Neural cell (in vitro differentiated cells): ENCODE data around the gene PVALB. TPM values are rescaled to one million over a fixed set of nuclear protein-coding genes. Genes with fewer than 3 reads are reported as not detected.

Experiments
- H2AFZ ChIP-seq: fragments of 200-600, 300-800 bp; sonication (generic), shearing (Covaris generic); 2 replicates; pipeline ENCODE4 v1.6.0; 2014; ENCODE audit warnings: low read depth, mild to moderate bottlenecking, antibody characterized with exemption, low read length, moderate library complexity
- H3F3A ChIP-seq: fragments of 200-600 bp; shearing (Covaris generic); 2 replicates; pipeline ENCODE4 v1.6.1; 2016; ENCODE audit warnings: mild to moderate bottlenecking, moderate library complexity, mixed read lengths, antibody characterized with exemption, low read length; ENCODE audit not compliant: insufficient read depth, poor library complexity, severe bottlenecking
- H3K27ac ChIP-seq: fragments of 200-600, 300-800 bp; sonication (generic), shearing (Covaris generic); 2 replicates; pipeline ENCODE4 v1.5.1; 2014; ENCODE audit warnings: mild to moderate bottlenecking, low read length, moderate library complexity
- H3K27me3 ChIP-seq: fragments of 300-800, 200-600 bp; sonication (generic), shearing (Covaris generic); 2 replicates; pipeline ENCODE4 v1.6.0; 2014; ENCODE audit warnings: mild to moderate bottlenecking, low read depth, low read length, moderate library complexity; ENCODE audit not compliant: insufficient read depth
- H3K36me3 ChIP-seq: fragments of 300-800, 200-600 bp; sonication (generic), shearing (Covaris generic); 2 replicates; pipeline ENCODE4 v1.5.1; 2014; ENCODE audit warnings: mild to moderate bottlenecking, antibody characterized with exemption, low read length, moderate library complexity; ENCODE audit not compliant: insufficient read depth
- H3K4me2 ChIP-seq: fragments of 300-800, 200-600 bp; sonication (generic), shearing (Covaris generic); 2 replicates; pipeline ENCODE4 v1.6.0; 2014; ENCODE audit warnings: mild to moderate bottlenecking, low read length
- H3K4me3 ChIP-seq: fragments of 300-800, 200-600 bp; sonication (generic), shearing (Covaris generic); 2 replicates; pipeline ENCODE4 v1.5.1; 2014; ENCODE audit warnings: mild to moderate bottlenecking, low read length, moderate library complexity
- H3K79me2 ChIP-seq: fragments of 200-600 bp; shearing (Covaris generic); replicated peaks from 2 replicates; pipeline ENCODE4 v1.6.0; 2014; ENCODE audit warnings: mild to moderate bottlenecking, low read length, moderate library complexity; ENCODE audit not compliant: insufficient read depth
- H3K9ac ChIP-seq: fragments of 300-800, 200-600 bp; sonication (generic), shearing (Covaris generic); 2 replicates; pipeline ENCODE4 v1.6.1; 2016; ENCODE audit warnings: mild to moderate bottlenecking, low read length, mixed read lengths
- H3K9me2 ChIP-seq: fragments of 200-600 bp; shearing (Covaris generic); 2 replicates; pipeline ENCODE4 v1.6.1; 2016; ENCODE audit warnings: mild to moderate bottlenecking, low read length, mixed read lengths; ENCODE audit not compliant: insufficient read depth
- H3K9me3 ChIP-seq: fragments of 200-600, 300-800 bp; sonication (generic), shearing (Covaris generic); 2 replicates; pipeline ENCODE4 v1.6.1; 2016; ENCODE audit warnings: mild to moderate bottlenecking, mixed run types, low read length, moderate library complexity, mixed read lengths
- H4K20me1 ChIP-seq: fragments of 200-600 bp; shearing (Covaris generic); 2 replicates; pipeline ENCODE4 v1.6.1; 2016; ENCODE audit warnings: mild to moderate bottlenecking, mixed run types; ENCODE audit not compliant: insufficient read depth
- CTCF ChIP-seq: fragments of 450-650 bp; IDR thresholded peaks from 2 replicates; pipeline ENCODE4 v1.5.1; 2014; ENCODE audit warnings: antibody characterized with exemption, mild to moderate bottlenecking, moderate library complexity; ENCODE audit not compliant: poor library complexity, severe bottlenecking
- EP300 ChIP-seq: fragments of 450-650 bp; conservative IDR thresholded peaks from 2 replicates; pipeline ENCODE4 v1.6.1; 2014; ENCODE audit warnings: antibody characterized with exemption, mild to moderate bottlenecking, moderate library complexity; ENCODE audit not compliant: poor library complexity, severe bottlenecking
- EZH2 ChIP-seq: fragments of 200-600, 300-800 bp; shearing (Covaris generic), sonication (generic); IDR thresholded peaks from 2 replicates; pipeline ENCODE4 v1.6.1; 2014; ENCODE audit warnings: antibody characterized with exemption, low read length, borderline replicate concordance, mild to moderate bottlenecking; ENCODE audit not compliant: insufficient read depth, poor library complexity, severe bottlenecking
- MXI1 ChIP-seq: fragments of 450-650 bp; conservative IDR thresholded peaks from 2 replicates; pipeline ENCODE4 v1.6.1; 2014; ENCODE audit warnings: antibody characterized with exemption, mild to moderate bottlenecking; ENCODE audit not compliant: poor library complexity, severe bottlenecking
- POLR2AphosphoS5 ChIP-seq: IDR thresholded peaks from 2 replicates; pipeline ENCODE4 v1.6.1; 2012
- RAD21 ChIP-seq: fragments of 450-650 bp; conservative IDR thresholded peaks from 2 replicates; pipeline ENCODE4 v1.6.1; 2014; ENCODE audit warnings: antibody characterized with exemption, mild to moderate bottlenecking, moderate library complexity
- SMC3 ChIP-seq: fragments of 450-650 bp; conservative IDR thresholded peaks from 2 replicates; pipeline ENCODE4 v1.6.1; 2014; ENCODE audit warnings: antibody characterized with exemption, mild to moderate bottlenecking, moderate library complexity; ENCODE audit not compliant: poor library complexity
- TAF1 ChIP-seq: IDR thresholded peaks from 2 replicates; pipeline ENCODE4 v1.6.1; 2012; ENCODE audit warnings: low read depth
- polyA plus RNA-seq: library from polyadenylated mRNA; depleted of rRNA; stranded (reverse); fragments of >200 nt; gene quantifications from 2 replicates; pipeline ENCODE4 v1.2.3, GENCODE V29; 2014
- TF ChIP-seq, protein P1 (sequence below): IDR thresholded peaks from 2 replicates; pipeline ENCODE4 v1.6.1; 2012; ENCODE audit warnings: borderline replicate concordance

The PVALB gene
- polyA plus RNA-seq, 1 donor from 2014 or later, result not detected

DNA sequence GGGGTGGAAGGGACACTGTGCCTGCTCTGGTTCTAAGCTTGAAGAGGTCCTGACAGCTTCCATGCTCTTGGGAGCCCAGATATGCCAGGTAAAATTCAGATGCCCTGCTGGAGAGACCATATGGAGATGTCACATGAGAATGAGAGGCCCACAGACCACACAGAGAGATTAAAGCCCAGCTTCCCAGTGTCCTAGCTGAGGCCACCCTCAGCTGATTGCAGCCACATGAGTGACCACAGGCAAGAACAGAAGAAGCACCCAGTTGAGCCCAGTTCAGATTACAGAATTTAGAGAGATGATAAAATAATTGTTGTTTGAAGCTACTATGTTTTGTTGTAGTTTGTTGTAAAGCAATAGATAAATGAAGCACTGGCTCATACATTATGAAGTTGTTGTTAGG, 14.4 kb upstream of the PVALB start:
- TF ChIP-seq TAF1 (no peak), MXI1 (no peak), EP300 (no peak), SMC3 (no peak), POLR2AphosphoS5 (no peak), CTCF (no peak), RAD21 (no peak), EZH2 (no peak)
- TF ChIP-seq, protein P1, sequence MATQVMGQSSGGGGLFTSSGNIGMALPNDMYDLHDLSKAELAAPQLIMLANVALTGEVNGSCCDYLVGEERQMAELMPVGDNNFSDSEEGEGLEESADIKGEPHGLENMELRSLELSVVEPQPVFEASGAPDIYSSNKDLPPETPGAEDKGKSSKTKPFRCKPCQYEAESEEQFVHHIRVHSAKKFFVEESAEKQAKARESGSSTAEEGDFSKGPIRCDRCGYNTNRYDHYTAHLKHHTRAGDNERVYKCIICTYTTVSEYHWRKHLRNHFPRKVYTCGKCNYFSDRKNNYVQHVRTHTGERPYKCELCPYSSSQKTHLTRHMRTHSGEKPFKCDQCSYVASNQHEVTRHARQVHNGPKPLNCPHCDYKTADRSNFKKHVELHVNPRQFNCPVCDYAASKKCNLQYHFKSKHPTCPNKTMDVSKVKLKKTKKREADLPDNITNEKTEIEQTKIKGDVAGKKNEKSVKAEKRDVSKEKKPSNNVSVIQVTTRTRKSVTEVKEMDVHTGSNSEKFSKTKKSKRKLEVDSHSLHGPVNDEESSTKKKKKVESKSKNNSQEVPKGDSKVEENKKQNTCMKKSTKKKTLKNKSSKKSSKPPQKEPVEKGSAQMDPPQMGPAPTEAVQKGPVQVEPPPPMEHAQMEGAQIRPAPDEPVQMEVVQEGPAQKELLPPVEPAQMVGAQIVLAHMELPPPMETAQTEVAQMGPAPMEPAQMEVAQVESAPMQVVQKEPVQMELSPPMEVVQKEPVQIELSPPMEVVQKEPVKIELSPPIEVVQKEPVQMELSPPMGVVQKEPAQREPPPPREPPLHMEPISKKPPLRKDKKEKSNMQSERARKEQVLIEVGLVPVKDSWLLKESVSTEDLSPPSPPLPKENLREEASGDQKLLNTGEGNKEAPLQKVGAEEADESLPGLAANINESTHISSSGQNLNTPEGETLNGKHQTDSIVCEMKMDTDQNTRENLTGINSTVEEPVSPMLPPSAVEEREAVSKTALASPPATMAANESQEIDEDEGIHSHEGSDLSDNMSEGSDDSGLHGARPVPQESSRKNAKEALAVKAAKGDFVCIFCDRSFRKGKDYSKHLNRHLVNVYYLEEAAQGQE, result no peak
- no peaks in the 10 kb centered on the region for H3K36me3 ChIP-seq

GRCh38 chr22:36830601-36831000, 13.8 kb upstream of the PVALB start:
- Histone ChIP-seq H2AFZ (no peak overlapping the region), H3K36me3 (no peaks in the 10 kb centered on the region), H3F3A (no peaks in the 10 kb centered on the region), H4K20me1 (no peaks in the 10 kb centered on the region), H3K9me3 (no peaks in the 10 kb centered on the region), H3K9me2 (no peaks in the 10 kb centered on the region), H3K4me2 (no peak overlapping the region), H3K27ac (no peak overlapping the region), H3K79me2 (no peaks in the 10 kb centered on the region), H3K9ac (no peak overlapping the region), H3K27me3 (no peaks in the 10 kb centered on the region), H3K4me3 (no peak overlapping the region)
- TF ChIP-seq RAD21, result no peak
- TF ChIP-seq POLR2AphosphoS5, result no peak
- TF ChIP-seq MXI1, result no peak
- no peak for TF ChIP-seq SMC3
- no peak for TF ChIP-seq EP300
- TF ChIP-seq CTCF, result no peak
- TF ChIP-seq TAF1, result no peak
- TF ChIP-seq EZH2, result no peak
- TF ChIP-seq, protein P1, result no peak

More for the DNA sequence above, 14.4 kb upstream of the PVALB start:
- H3K9me2 ChIP-seq, result no peaks in the 10 kb centered on the region
- no peak overlapping the region for H3K4me3 ChIP-seq
- H3K79me2 ChIP-seq, result no peaks in the 10 kb centered on the region
- H3F3A ChIP-seq, result no peaks in the 10 kb centered on the region
- H2AFZ ChIP-seq, result no peak overlapping the region
- H3K27me3 ChIP-seq, result no peaks in the 10 kb centered on the region
- H3K9me3 ChIP-seq, result no peaks in the 10 kb centered on the region
- no peak overlapping the region for H3K9ac ChIP-seq
- H3K4me2 ChIP-seq, result no peak overlapping the region
- H4K20me1 ChIP-seq, result no peaks in the 10 kb centered on the region
- no peak overlapping the region for H3K27ac ChIP-seq
